Inflammatory macrophage treated with lipopolysaccharide for 1 hour (primary cell): ENCODE measurements around the gene ZBTB39.
A peak's percentile ranks its signal among the peaks of the same experiment; 100 is the strongest.
"Not testable (repeated sequence)": the region's sequence is repeated elsewhere in the genome, so short reads cannot be mapped to it uniquely, and the experiment has no call there.

Source experiments
- DNase-seq, 2 donors: peaks; one replicate each; pipeline ENCODE4 v3.0.0-alpha.2; 2020 to 2022

The ZBTB39 gene

DNA sequence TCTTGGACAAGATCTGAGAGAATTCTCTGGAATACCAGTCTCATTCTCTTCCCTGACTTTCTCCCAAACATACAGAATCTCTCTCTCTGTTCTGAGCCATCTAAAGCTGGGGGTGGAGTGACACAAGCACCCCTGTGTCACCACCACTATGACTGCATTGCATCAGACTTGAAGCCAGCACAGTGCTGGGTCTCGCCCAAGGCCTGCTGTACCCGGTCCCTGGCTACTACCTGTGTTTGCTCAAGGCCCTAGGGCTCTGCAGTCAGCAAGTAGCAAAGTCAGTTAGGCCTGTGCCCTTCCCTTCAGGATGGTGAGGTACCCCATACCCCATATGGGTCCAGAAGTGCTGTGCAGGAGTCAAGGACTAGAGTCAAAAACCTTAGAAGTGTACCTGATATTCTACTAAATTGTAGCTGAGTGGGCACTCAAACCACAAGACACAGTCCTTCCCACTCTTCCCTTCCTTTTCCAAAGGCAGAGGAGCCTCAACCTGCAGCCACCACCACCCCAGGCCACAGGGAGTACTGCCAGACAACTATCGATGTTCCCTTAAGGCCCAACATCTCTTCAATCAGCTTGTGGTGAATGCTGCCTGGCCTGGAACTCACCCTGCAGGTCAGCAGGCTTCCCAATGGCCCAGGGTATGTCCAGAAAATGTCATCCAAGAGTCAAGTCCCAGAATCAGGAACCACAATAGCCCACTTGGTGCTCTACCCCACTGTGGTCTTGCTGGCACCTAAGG, 27.8 kb downstream of the ZBTB39 start:
- DNase-seq: peak in 1 of 2 donors; percentile 45

GRCh38 chr12:56977361-56977760, 29.0 kb downstream of the ZBTB39 start:
- not testable (repeated sequence) for DNase-seq

DNA sequence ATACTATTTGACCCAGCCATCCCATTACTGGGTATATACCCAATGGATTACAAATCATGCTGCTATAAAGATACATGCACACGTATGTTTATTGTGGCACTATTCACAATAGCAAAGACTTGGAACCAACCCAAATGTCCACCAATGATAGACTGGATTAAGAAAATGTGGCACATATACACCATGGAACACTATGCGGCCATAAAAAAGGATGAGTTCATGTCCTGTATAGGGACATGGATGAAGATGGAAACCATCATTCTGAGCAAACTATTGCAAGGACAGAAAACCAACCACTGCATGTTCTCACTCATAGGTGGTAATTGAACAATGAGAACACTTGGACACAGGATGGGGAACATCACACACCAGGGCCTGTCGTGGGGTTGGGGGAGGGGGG, 32.1 kb downstream of the ZBTB39 start:
- not testable (repeated sequence) for DNase-seq

- not testable (repeated sequence) for DNase-seq
These were observed 37.4 kb downstream of the ZBTB39 start for GRCh38 chr12:56968910-56969309.

GRCh38 chr12:56965997-56966642, 40.2 kb downstream of the ZBTB39 start:
- DNase-seq: not testable (repeated sequence)

DNA sequence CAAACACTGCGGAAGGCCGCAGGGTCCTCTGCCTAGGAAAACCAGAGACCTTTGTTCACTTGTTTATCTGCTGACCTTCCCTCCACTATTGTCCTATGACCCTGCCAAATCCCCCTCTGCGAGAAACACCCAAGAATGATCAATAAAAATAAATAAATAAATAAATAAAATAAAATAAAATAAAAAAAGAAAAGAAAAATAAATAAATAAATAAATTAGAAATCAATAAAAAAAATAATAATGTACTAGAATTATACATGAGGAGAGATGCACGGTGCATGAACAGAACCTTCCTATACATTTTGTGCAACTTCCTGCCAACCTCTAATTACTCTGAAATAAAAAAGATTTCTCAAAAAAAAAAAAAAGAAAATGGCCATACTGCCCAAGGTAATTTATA, 41.2 kb downstream of the ZBTB39 start:
- DNase-seq: not testable (repeated sequence)

DNA sequence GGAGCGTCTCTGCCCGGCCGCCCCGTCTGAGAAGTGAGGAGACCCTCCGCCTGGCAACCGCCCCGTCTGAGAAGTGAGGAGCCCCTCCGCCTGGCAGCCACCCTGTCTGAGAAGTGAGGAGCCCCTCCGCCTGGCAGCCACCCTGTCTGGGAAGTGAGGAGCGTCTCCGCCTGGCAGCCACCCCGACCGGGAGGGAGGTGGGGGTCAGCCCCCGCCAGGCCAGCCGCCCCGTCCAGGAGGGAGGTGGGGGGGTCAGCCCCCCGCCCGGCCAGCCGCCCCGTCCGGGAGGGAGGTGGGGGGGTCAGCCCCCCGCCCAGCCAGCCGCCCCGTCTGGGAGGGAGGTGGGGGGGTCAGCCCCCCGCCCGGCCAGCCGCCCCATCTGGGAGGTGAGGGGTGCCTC, 42.8 kb downstream of the ZBTB39 start:
- not testable (repeated sequence) for DNase-seq

DNA sequence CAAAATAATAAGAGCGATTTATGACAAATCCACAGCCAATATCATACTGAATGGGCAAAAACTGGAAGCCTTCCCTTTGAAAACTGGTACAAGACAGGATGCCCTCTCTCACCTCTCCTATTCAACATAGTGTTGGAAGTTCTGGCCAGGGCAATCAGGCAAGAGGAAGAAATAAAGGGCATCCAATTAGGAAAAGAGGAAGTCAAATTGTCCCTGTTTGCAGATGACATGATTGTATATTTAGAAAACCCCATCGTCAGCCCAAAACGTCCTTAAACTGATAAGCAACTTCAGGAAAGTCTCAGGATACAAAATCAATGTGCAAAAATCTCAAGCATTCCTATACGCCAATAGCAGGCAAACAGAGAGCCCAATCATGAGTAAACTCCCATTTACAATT, 44.1 kb downstream of the ZBTB39 start:
- DNase-seq: not testable (repeated sequence)

GRCh38 chr12:56958422-56958821, 47.9 kb downstream of the ZBTB39 start:
- DNase-seq: no peak

DNA sequence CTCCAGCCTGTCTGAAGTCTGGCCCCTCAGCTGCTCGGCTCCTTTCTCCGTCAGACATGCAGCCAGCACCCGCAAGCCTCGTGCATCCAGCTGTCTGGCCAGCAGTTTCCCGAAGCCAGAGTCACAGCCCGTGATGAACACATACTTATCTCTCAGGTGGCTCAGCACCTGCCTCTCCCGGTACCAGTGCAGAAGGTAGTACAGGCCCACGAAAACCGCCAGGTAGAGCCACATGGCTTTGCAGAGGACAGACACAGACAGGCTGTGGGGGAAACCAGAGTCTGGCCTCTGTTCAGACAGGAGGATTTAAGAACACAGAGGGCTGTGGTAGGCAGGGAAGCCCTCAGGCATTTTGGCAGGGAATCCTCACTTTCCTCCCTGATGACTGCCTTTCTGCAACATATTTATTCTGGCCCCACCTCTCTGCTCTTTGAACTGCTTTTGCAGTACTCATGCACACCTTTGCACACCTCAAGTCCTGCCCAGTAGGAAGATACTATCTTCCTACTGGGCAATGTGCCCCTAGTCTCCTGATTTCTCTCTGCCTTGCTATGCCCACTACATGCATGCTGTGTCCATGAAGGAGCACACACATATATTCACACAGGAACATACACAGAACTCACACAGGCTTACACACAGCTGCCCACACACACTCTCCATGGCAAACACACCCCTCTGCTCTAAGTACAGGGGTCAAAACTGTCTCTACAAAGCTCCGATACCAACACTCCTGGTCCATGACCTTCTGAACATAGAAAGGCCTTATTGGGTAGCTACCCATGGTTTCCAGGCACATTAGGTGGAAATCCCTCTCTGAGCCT, 48.9 kb downstream of the ZBTB39 start, which contains the start of gene RDH16:
TSS of gene RDH16 (minus strand) at position 380 of the 824 bp plus-strand sequence. CDS start at position 234, 146 bp downstream.
- DNase-seq: no peak

GRCh38 chr12:56955631-56956256, 50.6 kb downstream of the ZBTB39 start:
- DNase-seq: peak; percentile 70 to 86

- no peak for DNase-seq
These were observed 51.4 kb downstream of the ZBTB39 start for GRCh38 chr12:56954958-56955355.

- DNase-seq: peak in 1 of 2 donors; percentile 57
These were observed 52.0 kb downstream of the ZBTB39 start for GRCh38 chr12:56954057-56954957.

DNA sequence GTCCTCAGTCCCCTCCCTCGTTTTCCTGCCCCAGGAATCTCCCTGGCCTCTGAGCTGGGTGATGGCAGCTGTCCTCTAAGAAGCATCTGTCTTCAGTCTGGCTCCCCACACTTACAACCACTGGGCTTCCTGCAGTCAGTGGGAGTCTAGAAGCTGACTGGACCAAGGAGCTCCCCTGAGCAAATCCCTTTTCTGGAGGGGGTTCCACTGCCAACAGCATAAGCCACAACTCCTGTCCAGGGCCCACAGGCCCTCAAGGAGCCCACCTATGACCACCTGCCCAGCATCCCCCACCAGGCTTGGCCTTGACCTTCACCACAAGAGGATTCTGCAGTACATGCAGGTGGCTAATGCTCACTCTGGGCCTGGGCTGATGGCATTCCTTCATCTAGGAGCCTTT, 53.0 kb downstream of the ZBTB39 start:
- DNase-seq: no peak

- DNase-seq: no peak
These were observed 54.6 kb downstream of the ZBTB39 start for GRCh38 chr12:56951582-56952339.

DNA sequence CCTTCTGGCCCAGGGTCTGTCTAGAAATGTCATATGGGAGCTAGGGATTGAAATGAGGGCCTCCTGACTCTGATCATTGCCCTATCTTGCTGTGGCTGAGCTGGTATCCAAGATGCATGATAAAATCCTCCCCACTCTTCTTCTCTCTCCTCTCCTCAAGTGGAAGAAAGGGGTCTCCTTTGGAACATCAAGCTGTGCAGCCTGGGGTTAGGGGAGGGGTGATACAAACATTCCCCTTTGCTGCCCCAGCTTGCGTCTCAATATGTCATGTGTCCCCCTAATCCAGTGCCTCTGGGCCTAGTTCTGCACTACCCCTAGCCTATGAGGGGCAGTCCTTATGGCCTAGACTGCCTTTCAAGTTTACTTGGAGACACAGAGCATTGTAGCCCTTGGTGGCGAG, 57.5 kb downstream of the ZBTB39 start:
- no peak for DNase-seq
